ENCODE results near the gene GATC. TPM values are rescaled to one million over a fixed set of nuclear protein-coding genes. Genes with fewer than 3 reads are reported as not detected.

The GATC gene
- total and polyA plus RNA-seq, 8 donors: 8.6 to 32.7 (median 24.0) TPM

DNA sequence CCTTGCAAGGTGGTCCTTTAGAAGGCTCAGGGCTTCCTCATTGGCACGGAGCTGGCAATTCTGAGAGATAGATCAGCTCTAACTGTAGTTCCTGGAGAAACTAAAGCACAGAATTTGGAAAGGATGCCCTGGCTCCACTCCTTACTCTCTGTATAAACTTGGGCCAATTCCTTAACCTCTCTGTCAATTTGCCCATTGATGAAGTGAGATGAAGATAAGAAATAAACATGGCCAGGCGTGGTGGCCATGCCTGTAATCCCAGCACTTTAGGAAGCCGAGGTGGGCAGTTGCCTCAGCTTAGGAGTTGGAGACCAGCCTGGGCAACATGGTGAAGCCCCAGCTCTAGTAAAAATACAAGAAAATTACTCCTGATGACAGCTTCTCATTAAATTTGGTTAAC lies 42.4 kb upstream of the GATC start:
- WGBS, 2 donors: 79 to 85% methylated on average over 3 of the region's 3 CpGs
- TF ChIP-seq, protein P1, sequence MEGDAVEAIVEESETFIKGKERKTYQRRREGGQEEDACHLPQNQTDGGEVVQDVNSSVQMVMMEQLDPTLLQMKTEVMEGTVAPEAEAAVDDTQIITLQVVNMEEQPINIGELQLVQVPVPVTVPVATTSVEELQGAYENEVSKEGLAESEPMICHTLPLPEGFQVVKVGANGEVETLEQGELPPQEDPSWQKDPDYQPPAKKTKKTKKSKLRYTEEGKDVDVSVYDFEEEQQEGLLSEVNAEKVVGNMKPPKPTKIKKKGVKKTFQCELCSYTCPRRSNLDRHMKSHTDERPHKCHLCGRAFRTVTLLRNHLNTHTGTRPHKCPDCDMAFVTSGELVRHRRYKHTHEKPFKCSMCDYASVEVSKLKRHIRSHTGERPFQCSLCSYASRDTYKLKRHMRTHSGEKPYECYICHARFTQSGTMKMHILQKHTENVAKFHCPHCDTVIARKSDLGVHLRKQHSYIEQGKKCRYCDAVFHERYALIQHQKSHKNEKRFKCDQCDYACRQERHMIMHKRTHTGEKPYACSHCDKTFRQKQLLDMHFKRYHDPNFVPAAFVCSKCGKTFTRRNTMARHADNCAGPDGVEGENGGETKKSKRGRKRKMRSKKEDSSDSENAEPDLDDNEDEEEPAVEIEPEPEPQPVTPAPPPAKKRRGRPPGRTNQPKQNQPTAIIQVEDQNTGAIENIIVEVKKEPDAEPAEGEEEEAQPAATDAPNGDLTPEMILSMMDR (IDR thresholded peaks at IDR 0.05): no peak
- FAIRE-seq: no peak
- no peaks in the 10 kb centered on the region for H3K4me1 ChIP-seq
- ATAC-seq: no peak
- no peaks in the 10 kb centered on the region for H3K27me3 ChIP-seq
- no peak overlapping the region for H3K27ac ChIP-seq
- H3K36me3 ChIP-seq: no peaks in the 10 kb centered on the region
- no peaks in the 10 kb centered on the region for H3K9me3 ChIP-seq
- H3K4me3 ChIP-seq: no peak overlapping the region
- no peak for DNase-seq
- intact Hi-C loops (cut with DNase I): no loop called here

DNA sequence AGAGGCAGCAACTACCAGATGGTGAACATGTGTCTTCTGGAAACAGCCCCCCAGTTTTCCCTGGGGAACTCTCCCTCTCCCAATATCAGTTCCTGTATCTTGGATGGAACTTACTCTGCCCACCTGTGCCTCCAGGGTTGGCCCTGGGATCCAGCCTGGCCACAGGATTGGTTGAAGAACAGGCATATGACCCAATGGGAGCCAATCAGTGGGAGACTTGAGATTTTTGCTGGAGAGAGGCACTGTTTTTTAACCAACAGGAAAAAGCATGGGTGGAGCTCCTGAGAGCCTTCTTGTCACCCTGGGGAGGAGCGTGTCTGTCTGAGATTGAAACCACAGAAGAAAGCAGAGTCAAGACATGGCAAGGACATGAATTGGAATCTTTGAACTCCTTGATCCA lies 42.0 kb upstream of the GATC start:
- no peaks in the 10 kb centered on the region for H3K4me1 ChIP-seq
- 86 to 88% methylated on average over 1 of the region's 1 CpG for whole genome bisulfite sequencing, 2 donors
- H3K36me3 ChIP-seq: no peaks in the 10 kb centered on the region
- no peak overlapping the region for H3K4me3 ChIP-seq
- DNase-seq (no peak), FAIRE-seq (no peak), ATAC-seq (no peak)
- H3K9me3 ChIP-seq: no peaks in the 10 kb centered on the region
- H3K27ac ChIP-seq: no peak overlapping the region
- intact Hi-C loops (cut with DNase I): no loop called here
- H3K27me3 ChIP-seq: no peaks in the 10 kb centered on the region
- TF ChIP-seq, protein P1 (IDR thresholded peaks at IDR 0.05): no peak

DNA sequence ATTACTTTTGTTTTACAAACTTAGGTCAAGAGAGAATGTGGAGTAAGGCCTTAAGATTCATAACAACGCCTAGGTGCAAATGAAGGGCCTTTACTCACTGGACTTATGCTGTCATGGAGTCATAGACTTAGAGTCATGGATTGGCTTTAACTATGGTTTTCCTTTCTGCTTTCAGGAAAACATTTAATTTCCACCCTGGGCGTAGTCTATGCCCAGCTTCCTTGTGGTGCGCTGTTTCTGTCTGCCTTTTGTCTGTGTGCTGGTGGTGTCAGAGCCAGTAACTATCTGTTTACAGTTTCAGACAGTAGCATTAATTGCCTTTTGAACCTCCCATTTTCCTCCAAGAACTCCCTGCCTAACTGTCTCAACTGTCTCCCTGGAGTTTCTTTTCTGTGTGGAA lies 40.2 kb upstream of the GATC start:
- intact Hi-C loops (cut with DNase I): no loop called here
- Histone ChIP-seq H3K27ac (no peak overlapping the region), H3K9me3 (no peaks in the 10 kb centered on the region), H3K4me3 (no peak overlapping the region), H3K36me3 (no peaks in the 10 kb centered on the region), H3K27me3 (no peaks in the 10 kb centered on the region), H3K4me1 (no peaks in the 10 kb centered on the region)
- WGBS, 2 donors: 90 to 95% methylated on average over 3 of the region's 3 CpGs
- DNase-seq (no peak), ATAC-seq (no peak), FAIRE-seq (no peak)
- TF ChIP-seq, protein P1 (IDR thresholded peaks at IDR 0.05): no peak

DNA sequence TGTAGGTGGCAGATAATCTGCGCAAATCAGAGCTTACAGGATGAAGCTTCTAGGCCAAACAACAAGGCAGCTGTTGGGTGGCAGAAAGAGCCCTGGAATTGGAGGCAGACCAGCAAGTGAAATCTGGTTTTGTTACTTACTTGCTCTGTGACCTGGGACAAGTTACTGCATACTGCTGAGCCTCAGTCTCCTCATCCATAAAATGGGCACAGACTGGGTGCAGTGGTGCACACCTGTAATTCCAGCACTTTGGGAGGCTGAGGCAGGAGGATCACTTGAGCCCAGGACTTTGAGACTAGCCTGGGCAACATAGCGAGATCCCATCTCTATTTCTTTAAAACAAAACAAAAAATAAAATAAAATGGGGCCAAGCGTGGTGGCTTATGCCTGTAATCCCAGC lies 39.7 kb upstream of the GATC start:
- intact Hi-C loops (cut with DNase I): no loop called here
- no peak for FAIRE-seq
- no peak overlapping the region for H3K4me3 ChIP-seq
- no peaks in the 10 kb centered on the region for H3K27me3 ChIP-seq
- TF ChIP-seq, protein P1 (IDR thresholded peaks at IDR 0.05): no peak
- no peak for ATAC-seq
- H3K4me1 ChIP-seq: no peaks in the 10 kb centered on the region
- WGBS, 2 donors: 92 to 96% methylated on average over 3 of the region's 3 CpGs
- DNase-seq: no peak
- H3K9me3 ChIP-seq: no peaks in the 10 kb centered on the region
- no peaks in the 10 kb centered on the region for H3K36me3 ChIP-seq
- no peak overlapping the region for H3K27ac ChIP-seq

DNA sequence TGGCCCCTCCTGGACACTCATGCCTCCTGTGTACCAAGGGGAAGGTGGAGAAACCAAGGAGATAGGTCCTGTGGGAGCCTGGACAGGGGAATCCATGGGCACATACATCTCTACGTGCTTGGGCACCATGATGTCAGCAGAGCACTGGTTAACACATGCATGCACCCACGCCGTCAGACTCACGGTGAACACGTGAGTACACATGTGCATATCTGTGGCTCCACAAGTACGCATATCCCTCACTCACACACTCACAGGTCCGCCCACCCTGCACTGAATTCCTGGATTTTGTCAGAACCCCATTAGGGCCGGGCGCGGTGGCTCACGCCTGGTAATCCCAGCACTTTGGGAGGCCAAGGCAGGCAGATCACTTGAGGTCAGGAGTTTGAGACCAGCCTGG lies 37.5 kb upstream of the GATC start:
- ATAC-seq (no peak), DNase-seq (no peak), FAIRE-seq (no peak)
- Histone ChIP-seq H3K9me3 (no peaks in the 10 kb centered on the region), H3K36me3 (no peaks in the 10 kb centered on the region), H3K4me3 (no peak overlapping the region), H3K4me1 (peaks cover 5 to 8% (median 7%) of the 10 kb centered on the region in 3 donors), H3K27me3 (no peaks in the 10 kb centered on the region), H3K27ac (no peak overlapping the region)
- WGBS, 2 donors: 93 to 96% methylated on average over 11 of the region's 11 CpGs
- intact Hi-C loops (cut with DNase I): no loop called here
- TF ChIP-seq, protein P1 (IDR thresholded peaks at IDR 0.05): no peak
